Karpas-422 (cell line): ENCODE measurements around the gene PDE2A. TPM values are rescaled to one million over a fixed set of nuclear protein-coding genes. Genes with fewer than 3 reads are reported as not detected.

Experiments
- DNase-seq: peaks from one replicate; pipeline ENCODE4 v3.0.0-alpha.2; 2015
- H2AFZ ChIP-seq: fragments of 200-600 bp; sonication (generic); 2 replicates; pipeline ENCODE4 v1.6.1; 2014; ENCODE audit warnings: antibody characterized with exemption, low read length, mixed read lengths
- H3K27ac ChIP-seq: fragments of 200-600 bp; sonication (generic); 2 replicates; pipeline ENCODE4 v1.5.1; 2014; ENCODE audit warnings: mild to moderate bottlenecking, low read length, moderate library complexity
- H3K27me3 ChIP-seq: fragments of 200-600 bp; sonication (generic); 2 replicates; pipeline ENCODE4 v1.6.1; 2014; ENCODE audit warnings: low read length, mixed read lengths
- H3K36me3 ChIP-seq: fragments of 200-600 bp; sonication (generic); 2 replicates; pipeline ENCODE4 v1.6.1; 2014; ENCODE audit warnings: low read length, mixed read lengths; ENCODE audit not compliant: insufficient read depth
- H3K4me1 ChIP-seq: fragments of 200-600 bp; sonication (generic); 2 replicates; pipeline ENCODE4 v1.6.1; 2014; ENCODE audit warnings: mild to moderate bottlenecking, low read length, mixed read lengths
- H3K4me2 ChIP-seq: fragments of 200-600 bp; sonication (generic); 2 replicates; pipeline ENCODE4 v1.6.1; 2014; ENCODE audit warnings: low read length, low read depth, mild to moderate bottlenecking; ENCODE audit not compliant: poor library complexity, severe bottlenecking
- H3K4me3 ChIP-seq: fragments of 200-600 bp; sonication (generic); 2 replicates; pipeline ENCODE4 v1.5.1; 2014; ENCODE audit warnings: mild to moderate bottlenecking, antibody characterized with exemption, low read length, mixed read lengths
- H3K79me2 ChIP-seq: fragments of 200-600 bp; sonication (generic); 2 replicates; pipeline ENCODE4 v1.6.1; 2014; ENCODE audit warnings: mild to moderate bottlenecking, low read length, mixed read lengths
- H3K9ac ChIP-seq: fragments of 200-600 bp; sonication (generic); 2 replicates; pipeline ENCODE4 v1.6.0; 2014; ENCODE audit warnings: low read length
- H3K9me2 ChIP-seq: fragments of 200-600 bp; sonication (generic), shearing (Covaris generic); replicated peaks from 2 replicates; pipeline ENCODE4 v1.6.0; 2014; ENCODE audit warnings: mild to moderate bottlenecking, low read length, moderate library complexity; ENCODE audit not compliant: insufficient read depth
- H3K9me3 ChIP-seq: fragments of 300-700, 200-600 bp; sonication (generic); 2 replicates; pipeline ENCODE4 v1.6.1; 2014; ENCODE audit warnings: low read length, mixed read lengths
- H4K20me1 ChIP-seq: fragments of 200-600 bp; sonication (generic); 2 replicates; pipeline ENCODE4 v1.6.1; 2014; ENCODE audit warnings: mild to moderate bottlenecking, antibody characterized with exemption, low read length, low read depth; ENCODE audit not compliant: insufficient read depth
- total RNA-seq: library from RNA; depleted of rRNA; stranded (reverse); fragments of >200 nt; shearing (Covaris generic); gene quantifications from 2 replicates; pipeline ENCODE4 v1.2.3, GENCODE V29; 2014; ENCODE audit warnings: low replicate concordance

The PDE2A gene
- total RNA-seq, 1 experiment from 2014 or later: 1.8 TPM

- Histone ChIP-seq H3K9ac (no peak overlapping the region), H3K79me2 (no peaks in the 10 kb centered on the region), H3K27me3 (no peaks in the 10 kb centered on the region), H2AFZ (no peak overlapping the region), H3K4me2 (no peak overlapping the region), H3K27ac (no peak overlapping the region), H3K4me3 (no peak overlapping the region), H4K20me1 (peaks cover 18% of the 10 kb centered on the region), H3K4me1 (no peaks in the 10 kb centered on the region), H3K36me3 (no peaks in the 10 kb centered on the region), H3K9me2 (no peaks in the 10 kb centered on the region), H3K9me3 (no peaks in the 10 kb centered on the region)
- no peak for DNase-seq
These were observed 18.2 kb downstream of the PDE2A start for GRCh38 chr11:72655896-72656464.

DNA sequence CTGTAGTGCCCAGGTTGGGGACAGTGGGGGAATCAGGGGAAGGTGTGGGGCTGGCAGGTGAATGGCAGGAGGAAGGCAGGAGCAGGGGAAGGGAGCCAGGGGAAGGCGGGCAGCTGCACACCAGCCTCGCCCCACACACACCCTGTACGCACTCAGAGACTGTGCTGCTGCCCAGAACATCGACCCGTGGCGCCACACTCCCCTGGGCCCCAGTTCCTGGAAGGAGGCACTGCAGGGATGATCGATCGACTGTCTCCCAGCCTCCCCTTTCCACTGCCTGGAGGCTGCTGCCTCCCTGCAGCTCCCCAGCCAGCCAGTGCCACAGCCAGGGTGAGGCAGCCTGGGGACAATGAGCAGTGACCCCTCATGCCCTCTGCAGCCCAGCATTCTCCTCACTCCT is 19.2 kb downstream of the PDE2A start:
- H3K9me3 ChIP-seq: no peaks in the 10 kb centered on the region
- DNase-seq: no peak
- H3K36me3 ChIP-seq: no peaks in the 10 kb centered on the region
- H3K4me3 ChIP-seq: no peak overlapping the region
- H3K79me2 ChIP-seq: no peaks in the 10 kb centered on the region
- no peaks in the 10 kb centered on the region for H3K9me2 ChIP-seq
- H2AFZ ChIP-seq: no peak overlapping the region
- no peak overlapping the region for H3K9ac ChIP-seq
- peaks cover 18% of the 10 kb centered on the region for H4K20me1 ChIP-seq
- no peaks in the 10 kb centered on the region for H3K4me1 ChIP-seq
- H3K4me2 ChIP-seq: no peak overlapping the region
- no peaks in the 10 kb centered on the region for H3K27me3 ChIP-seq
- H3K27ac ChIP-seq: no peak overlapping the region

DNA sequence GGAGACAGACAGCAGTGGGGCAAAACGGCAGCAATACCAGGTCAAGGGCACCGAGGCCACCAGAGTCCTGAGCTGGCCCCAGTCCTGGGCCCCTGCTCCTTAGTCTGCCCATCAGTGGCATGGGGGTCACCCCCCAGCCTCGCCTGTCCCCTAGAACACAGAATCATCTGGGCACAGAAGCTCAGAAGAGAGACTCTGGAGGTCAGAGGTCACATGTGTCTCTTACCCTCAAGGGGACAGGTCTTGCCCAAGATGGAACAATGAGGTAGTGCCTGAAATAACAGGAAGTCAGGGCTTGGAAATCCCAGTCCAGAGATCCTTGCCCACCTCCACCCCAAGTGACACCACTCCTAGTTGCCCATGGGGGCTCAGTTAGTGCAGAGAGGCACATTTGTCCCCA is 20.6 kb downstream of the PDE2A start:
- Histone ChIP-seq H3K9ac (no peak overlapping the region), H3K36me3 (no peaks in the 10 kb centered on the region), H4K20me1 (peaks cover 18% of the 10 kb centered on the region), H3K79me2 (no peaks in the 10 kb centered on the region), H2AFZ (no peak overlapping the region), H3K9me3 (no peaks in the 10 kb centered on the region), H3K4me1 (peaks cover 4% of the 10 kb centered on the region), H3K27ac (no peak overlapping the region), H3K4me2 (no peak overlapping the region), H3K27me3 (no peaks in the 10 kb centered on the region), H3K9me2 (no peaks in the 10 kb centered on the region), H3K4me3 (no peak overlapping the region)
- DNase-seq: no peak

DNA sequence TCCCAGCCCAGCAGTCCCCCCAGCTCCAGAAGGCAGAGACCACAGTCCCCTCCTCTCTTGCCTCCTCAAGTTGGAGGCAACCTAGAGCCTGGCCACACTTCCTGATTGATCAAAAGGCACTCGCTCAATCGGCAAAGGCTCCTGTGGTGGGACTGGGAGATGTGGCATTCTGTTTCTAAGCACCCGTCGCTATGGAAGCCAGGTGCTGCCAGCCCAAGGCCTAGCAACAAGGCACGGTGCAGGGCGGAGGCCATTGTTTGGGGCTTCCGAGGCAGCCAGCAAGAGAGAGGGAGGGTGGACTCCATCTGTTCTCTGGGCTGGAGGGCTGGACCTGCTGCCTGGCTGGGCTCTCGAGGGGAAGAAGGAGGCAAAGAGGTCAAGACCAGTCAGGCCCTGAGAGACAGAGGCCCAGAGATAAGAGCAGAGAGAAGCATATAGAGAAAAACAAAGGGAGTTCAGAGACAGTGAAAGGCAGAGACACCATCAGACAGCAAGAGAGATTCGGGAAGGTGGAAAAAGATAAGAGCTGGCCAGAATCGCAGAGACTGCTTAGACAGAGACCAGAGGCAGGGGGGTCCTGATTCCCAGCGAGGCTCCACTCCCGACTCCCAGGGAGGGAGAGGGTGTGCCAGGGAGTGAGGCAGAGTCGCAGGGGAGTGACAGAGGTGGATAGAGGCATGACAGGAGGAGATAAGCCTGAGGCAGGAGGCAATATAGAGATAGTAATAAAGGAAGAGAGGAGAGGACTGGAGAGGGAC is 21.2 kb downstream of the PDE2A start:
- H3K4me3 ChIP-seq: no peak overlapping the region
- H3K27ac ChIP-seq: no peak overlapping the region
- H3K9me2 ChIP-seq: no peaks in the 10 kb centered on the region
- H3K9ac ChIP-seq: no peak overlapping the region
- H3K9me3 ChIP-seq: no peaks in the 10 kb centered on the region
- H3K79me2 ChIP-seq: no peaks in the 10 kb centered on the region
- H3K36me3 ChIP-seq: no peaks in the 10 kb centered on the region
- peaks cover 12% of the 10 kb centered on the region for H4K20me1 ChIP-seq
- H3K4me1 ChIP-seq: peaks cover 8% of the 10 kb centered on the region
- no peaks in the 10 kb centered on the region for H3K27me3 ChIP-seq
- no peak overlapping the region for H2AFZ ChIP-seq
- no peak overlapping the region for H3K4me2 ChIP-seq
- no peak for DNase-seq

GRCh38 chr11:72652133-72652532 is 22.1 kb downstream of the PDE2A start:
- H4K20me1 ChIP-seq: peaks cover 10% of the 10 kb centered on the region
- H2AFZ ChIP-seq: no peak overlapping the region
- H3K4me3 ChIP-seq: no peak overlapping the region
- H3K4me2 ChIP-seq: no peak overlapping the region
- peaks cover 8% of the 10 kb centered on the region for H3K4me1 ChIP-seq
- no peak for DNase-seq
- no peak overlapping the region for H3K27ac ChIP-seq
- no peak overlapping the region for H3K9ac ChIP-seq
- no peaks in the 10 kb centered on the region for H3K27me3 ChIP-seq
- H3K79me2 ChIP-seq: no peaks in the 10 kb centered on the region
- no peaks in the 10 kb centered on the region for H3K9me3 ChIP-seq
- no peaks in the 10 kb centered on the region for H3K36me3 ChIP-seq
- H3K9me2 ChIP-seq: no peaks in the 10 kb centered on the region

GRCh38 chr11:72649215-72649976 is 24.8 kb downstream of the PDE2A start:
- H3K9me2 ChIP-seq: no peaks in the 10 kb centered on the region
- H3K4me2 ChIP-seq: no peak overlapping the region
- H3K36me3 ChIP-seq: no peaks in the 10 kb centered on the region
- no peaks in the 10 kb centered on the region for H3K79me2 ChIP-seq
- no peak overlapping the region for H3K27ac ChIP-seq
- peaks cover 6% of the 10 kb centered on the region for H4K20me1 ChIP-seq
- no peak overlapping the region for H2AFZ ChIP-seq
- no peak for DNase-seq
- no peak overlapping the region for H3K4me3 ChIP-seq
- H3K9ac ChIP-seq: no peak overlapping the region
- peaks cover 8% of the 10 kb centered on the region for H3K4me1 ChIP-seq
- H3K27me3 ChIP-seq: no peaks in the 10 kb centered on the region
- H3K9me3 ChIP-seq: no peaks in the 10 kb centered on the region

GRCh38 chr11:72648384-72649136 is 25.7 kb downstream of the PDE2A start:
- Histone ChIP-seq H3K9me3 (no peaks in the 10 kb centered on the region), H3K4me1 (peaks cover 8% of the 10 kb centered on the region)

DNA sequence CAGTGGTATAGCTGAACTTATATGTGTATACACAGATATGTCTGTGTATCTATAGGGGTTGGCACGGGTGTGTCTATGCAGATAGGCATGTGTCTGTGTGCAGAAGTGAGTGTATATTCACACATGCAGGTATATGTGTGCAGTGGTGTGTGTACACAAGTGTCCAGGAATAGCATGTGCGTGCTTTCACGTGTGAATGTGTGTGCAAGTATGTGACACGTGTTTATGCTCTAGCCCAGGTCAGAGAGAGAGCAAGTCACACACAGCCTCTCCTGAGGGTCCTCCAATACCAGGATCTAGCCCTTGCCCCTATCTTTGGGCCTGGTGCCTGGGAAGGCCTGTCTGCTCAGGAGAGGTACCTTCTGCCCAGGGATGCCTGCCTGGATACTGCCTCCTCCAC is 26.3 kb downstream of the PDE2A start:
- Histone ChIP-seq H3K4me3 (no peak overlapping the region), H3K9me3 (no peaks in the 10 kb centered on the region), H3K9ac (no peak overlapping the region), H3K27ac (no peak overlapping the region), H2AFZ (no peak overlapping the region), H3K4me1 (peaks cover 12% of the 10 kb centered on the region), H4K20me1 (peaks cover 6% of the 10 kb centered on the region), H3K79me2 (no peaks in the 10 kb centered on the region), H3K27me3 (no peaks in the 10 kb centered on the region), H3K9me2 (no peaks in the 10 kb centered on the region), H3K36me3 (no peaks in the 10 kb centered on the region), H3K4me2 (no peak overlapping the region)
- DNase-seq: no peak

More at GRCh38 chr11:72648384-72649136, 25.7 kb downstream of the PDE2A start:
- Histone ChIP-seq H3K4me2 (no peak overlapping the region), H3K9ac (no peak overlapping the region), H3K36me3 (no peaks in the 10 kb centered on the region), H3K79me2 (no peaks in the 10 kb centered on the region), H3K4me3 (no peak overlapping the region), H2AFZ (no peak overlapping the region), H3K27ac (no peak overlapping the region), H4K20me1 (peaks cover 6% of the 10 kb centered on the region), H3K9me2 (no peaks in the 10 kb centered on the region), H3K27me3 (no peaks in the 10 kb centered on the region)
- no peak for DNase-seq
